IPS-NIHi7 (cell line): ENCODE data around the gene CDC45.

Experiments used
- DNase-seq: peaks from one replicate; pipeline ENCODE4 v3.0.0; 2012; ENCODE audit warnings: mixed read lengths; ENCODE audit errors: extremely low spot score

CDC45 gene

DNA sequence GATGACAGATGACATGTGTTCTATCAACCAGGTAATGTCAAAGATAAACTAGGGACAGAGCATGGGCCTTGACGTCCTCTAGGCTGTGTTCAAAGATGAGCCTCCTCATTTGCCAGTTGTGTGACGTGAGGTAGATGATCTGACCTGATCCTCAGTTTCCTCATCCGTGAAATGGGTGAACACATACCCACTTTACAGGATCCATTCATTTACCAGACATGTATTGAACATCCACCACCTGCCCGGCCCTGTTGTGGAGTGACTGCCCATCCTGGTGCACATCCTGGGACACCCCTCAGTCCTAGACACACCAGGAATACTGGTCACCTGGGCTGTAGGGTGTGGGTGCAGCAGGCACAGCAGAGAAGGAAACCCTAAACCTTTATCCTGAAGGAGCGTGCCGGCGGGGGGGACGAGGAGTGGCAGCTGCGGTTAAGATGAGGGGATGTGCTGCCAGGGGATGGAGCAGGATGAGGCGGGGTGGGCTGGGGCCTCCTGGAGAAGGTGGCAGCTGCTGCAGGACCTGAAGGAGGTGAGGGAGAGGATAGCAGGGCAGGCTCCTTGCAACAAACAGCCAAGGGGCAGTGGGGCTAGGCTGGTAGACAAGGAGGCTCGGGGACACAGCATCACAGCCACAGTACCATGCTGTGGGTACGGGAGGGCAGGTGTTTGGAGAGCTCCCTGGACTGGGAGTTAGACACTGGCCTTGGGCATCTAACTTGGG is 36.1 kb downstream of the CDC45 start:
- DNase-seq, result no peak

DNA sequence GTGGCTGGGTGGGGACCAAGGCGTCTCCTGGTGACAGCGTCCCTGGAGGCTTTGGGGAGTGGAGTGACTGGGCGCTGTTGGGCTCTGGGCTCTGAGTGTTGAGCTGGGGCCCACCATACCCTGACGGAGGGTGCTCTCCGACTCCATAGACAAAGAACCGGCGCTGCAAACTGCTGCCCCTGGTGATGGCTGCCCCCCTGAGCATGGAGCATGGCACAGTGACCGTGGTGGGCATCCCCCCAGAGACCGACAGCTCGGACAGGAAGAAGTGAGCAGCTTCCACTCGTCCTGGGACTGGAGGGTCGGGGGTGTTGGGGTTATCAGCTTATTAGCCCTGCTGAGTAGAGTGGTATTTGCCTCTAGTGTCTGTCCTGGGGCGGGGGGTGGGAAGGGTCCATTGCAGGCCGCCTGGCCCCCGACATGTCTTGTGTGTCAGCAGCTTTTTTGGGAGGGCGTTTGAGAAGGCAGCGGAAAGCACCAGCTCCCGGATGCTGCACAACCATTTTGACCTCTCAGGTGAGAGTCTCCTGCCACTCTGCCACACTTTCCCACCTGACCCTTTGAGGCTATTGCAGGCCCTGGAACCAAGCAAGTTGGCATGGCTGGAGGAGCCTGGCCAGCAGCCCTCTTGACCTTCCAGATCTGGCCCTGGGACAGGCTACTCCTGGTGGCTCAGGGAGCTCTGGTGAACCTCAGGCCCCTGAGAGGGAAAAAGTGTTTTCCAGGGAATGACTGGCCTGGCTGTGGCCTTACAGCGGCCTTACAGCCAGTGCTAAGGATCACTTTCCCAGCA is 36.9 kb downstream of the CDC45 start:
- no peak for DNase-seq

DNA sequence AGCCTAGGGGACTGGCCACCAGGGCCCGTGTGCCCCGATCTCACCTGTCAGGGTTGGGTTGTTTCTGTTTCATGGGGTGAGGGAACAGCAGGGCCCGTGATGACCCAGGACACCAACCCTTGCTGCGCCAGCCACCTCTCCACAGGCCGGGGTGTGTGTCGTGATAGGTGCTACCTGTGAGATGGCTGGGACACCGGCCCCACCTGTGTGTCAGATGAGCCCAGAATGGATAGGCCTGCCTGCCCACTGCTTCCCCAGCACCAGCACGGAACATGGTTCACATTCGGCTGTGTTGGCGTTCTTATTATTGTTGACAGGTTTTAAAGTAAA is 37.4 kb downstream of the CDC45 start:
- no peak for DNase-seq

DNA sequence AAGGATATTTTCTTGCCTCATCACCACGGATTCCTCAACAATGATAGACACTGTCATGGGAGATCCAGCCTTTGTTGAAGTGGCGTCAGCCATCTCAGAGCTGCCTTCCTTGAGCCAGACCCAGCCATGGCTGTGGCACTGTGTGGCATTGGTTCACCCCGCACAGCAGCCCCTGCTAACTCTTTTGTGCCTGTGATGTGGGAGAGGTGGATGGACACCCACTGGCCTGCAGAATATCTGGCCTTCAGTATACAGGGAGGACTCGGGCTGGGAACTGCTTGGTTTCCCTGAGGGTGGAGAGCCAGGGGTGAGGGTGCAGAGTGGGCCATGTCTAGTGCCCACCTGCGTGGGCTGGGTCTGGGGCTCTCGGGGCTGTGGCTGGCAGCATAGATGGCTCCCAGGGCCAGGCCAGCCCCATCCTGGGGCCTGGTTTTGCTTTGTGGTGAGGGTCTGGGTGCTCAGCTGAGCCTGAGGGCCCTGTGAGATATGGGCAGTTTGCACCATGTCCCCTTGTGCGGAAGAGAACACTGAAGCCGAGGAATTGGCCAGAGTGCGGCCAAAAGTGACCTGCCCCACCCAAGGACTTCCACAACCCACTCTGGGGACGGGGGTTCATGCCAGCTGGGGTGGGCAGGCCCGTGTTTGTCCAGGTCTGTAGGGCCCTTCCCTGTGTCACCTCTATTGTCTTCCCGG is 38.3 kb downstream of the CDC45 start:
- DNase-seq, result no peak

DNA sequence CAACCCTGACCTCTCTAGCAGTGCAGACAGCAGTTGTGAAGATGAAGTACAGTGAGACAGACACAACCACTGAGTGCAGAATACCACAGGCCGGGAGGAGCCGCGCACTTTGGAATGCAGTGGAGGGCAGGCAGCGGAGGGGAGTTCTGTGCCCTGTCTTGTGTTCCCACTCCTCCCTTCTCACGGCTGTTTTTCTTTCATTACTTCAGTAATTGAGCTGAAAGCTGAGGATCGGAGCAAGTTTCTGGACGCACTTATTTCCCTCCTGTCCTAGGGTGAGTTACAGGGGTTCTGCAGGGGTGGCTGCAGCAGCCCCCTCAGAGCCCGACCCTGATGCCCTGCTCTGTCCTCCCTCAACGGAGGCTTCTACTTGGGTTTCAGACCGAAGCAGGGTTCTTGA is 38.9 kb downstream of the CDC45 start:
- DNase-seq, result no peak

DNA sequence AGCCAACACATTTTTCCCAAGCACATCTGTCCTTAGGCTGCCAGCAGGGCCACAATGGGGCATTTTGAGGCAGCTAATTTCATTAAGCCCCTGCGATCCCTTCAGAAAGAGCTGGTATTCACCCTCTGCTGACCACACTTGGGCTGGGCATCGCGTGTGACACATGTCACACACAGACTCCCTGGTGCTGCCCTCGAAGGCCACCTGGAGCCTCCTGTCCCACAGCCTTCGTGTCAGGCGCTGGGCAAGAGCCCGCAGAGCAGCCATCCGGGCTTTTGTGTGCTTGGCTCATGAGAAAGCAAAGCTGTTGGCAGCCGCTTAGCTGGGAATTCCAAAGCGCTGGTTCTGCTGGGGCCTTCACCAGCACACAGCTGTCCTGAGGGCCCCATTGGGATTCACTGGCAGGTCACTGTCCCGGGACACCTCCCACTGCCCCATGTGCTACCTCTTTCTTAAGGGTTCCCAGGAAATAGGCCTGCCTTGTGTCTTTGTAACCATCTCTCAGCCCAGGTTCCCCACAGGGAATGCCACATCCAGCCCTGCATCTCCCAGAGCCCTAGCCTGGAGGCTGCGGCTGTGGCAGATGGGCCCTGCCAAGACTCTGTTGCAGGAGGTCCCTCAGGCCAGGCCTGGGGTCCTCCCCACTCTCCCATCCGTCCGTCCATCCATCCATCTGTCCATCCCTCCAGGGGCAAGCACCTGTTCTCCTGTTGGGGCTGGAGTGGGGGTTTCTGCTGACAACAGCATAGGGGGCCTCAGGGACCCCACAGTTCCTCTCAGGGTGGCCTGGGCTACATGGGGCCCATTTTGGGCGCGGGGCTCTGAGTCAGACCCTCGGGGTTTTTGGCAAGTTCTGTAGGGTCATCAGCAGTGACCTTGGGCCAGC is 39.6 kb downstream of the CDC45 start:
- DNase-seq, result no peak

DNA sequence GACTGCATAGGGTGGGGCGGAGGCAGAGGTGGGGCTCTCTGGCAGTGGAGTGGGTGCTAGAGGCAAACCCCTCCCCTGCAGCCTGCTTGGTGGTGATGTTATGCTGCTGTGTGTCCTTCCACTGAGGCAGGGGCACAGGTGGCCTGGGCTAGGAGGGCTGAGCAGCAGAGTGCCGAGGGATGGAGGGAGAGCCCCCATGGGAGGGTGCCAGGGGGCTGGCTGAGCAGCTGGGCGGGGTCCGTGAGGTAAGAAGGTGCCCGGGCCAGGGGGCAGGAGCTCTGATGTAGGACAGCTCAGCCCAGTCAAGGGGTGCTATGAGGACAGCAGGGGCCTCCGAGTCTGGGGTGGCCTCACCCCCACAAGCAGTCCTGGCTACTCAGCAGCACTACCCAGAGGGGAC is 40.3 kb downstream of the CDC45 start:
- DNase-seq, result no peak

DNA sequence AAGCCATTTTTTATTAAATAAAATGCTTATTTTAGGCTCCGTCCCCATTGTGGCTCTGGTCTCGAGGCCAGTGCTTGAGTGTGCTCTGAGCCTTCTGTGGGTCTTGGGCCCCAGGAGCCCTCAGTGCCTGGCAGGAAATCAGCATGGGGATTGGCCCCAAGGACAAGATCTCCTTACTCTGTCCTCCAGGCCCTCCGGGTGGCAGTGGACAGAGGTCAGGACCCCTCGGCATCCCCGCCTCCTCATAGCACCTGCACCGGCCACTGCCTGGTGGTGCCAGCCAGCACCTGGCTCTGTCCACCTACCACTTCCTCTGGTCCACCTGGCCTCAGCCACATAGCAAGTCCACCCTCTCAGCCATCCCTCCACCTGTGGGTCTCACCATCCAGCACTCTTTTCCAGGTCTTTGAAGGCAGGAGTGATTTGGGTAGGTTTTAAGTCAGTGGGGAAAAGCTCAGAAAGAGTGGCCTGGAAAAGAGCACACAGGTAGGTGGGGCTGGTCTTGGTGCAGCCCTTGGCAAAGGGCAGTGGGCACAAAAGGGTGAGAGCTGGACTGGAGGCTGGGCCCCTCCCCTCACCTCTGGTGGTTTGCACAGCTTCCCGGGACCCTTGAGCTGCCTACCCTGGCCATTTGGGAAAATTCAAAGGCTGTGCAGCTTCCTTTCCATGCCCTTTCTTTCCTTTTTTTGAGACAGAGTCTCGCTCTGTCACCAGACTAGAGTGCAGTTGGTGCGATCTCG is 41.0 kb downstream of the CDC45 start:
- DNase-seq, result no peak

DNA sequence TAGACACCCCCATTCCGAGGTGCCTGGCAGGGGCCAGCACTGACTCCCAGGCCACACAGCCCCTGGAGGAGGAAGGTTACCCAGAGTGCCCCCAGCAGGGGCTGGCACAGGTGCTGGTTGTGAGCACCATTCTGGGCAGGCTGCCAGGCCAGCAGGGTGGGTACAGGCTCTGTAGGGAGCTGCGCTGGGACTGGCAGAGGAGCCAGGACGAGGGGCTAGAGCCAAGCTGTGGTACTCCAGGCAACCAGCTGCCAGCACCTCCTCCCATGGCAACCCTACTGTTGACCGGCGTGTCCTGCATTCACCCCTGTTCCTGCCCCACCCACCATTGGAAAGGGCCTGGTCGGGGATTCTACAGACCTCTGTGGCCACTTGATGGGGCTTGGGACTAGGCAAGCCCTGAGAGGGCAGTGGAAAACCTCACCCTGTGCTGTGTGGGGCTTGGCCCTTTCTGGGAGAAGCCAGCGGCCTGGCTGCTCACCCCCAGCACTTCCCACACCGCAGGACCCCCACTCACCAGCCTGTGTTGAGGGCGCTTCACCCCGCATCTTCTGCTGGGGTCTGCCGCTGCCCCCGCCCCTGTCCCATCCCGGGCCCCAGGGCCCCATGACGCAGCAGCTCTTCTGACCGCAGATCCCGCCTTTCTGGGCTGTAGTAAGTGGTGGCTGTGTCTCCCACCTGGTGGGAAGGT is 42.6 kb downstream of the CDC45 start:
- no peak for DNase-seq

DNA sequence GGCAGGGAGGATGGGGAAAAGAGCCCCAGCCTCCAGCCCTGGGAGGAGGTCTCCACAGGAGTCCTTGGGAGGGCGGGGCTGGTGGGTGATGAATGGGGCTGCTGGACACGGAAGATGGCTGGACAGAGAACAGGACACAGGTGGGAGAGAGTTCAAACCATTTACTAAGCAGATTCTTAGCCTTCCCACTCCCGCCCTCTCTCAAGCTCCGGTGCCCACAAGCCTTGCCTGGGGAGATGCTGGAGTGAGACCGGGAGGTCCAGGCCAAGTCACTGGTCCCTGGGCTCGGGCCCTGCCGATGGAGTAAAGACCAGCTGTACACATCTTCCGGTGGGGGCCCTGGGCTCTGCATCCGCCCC is 43.1 kb downstream of the CDC45 start:
- DNase-seq, result no peak

DNA sequence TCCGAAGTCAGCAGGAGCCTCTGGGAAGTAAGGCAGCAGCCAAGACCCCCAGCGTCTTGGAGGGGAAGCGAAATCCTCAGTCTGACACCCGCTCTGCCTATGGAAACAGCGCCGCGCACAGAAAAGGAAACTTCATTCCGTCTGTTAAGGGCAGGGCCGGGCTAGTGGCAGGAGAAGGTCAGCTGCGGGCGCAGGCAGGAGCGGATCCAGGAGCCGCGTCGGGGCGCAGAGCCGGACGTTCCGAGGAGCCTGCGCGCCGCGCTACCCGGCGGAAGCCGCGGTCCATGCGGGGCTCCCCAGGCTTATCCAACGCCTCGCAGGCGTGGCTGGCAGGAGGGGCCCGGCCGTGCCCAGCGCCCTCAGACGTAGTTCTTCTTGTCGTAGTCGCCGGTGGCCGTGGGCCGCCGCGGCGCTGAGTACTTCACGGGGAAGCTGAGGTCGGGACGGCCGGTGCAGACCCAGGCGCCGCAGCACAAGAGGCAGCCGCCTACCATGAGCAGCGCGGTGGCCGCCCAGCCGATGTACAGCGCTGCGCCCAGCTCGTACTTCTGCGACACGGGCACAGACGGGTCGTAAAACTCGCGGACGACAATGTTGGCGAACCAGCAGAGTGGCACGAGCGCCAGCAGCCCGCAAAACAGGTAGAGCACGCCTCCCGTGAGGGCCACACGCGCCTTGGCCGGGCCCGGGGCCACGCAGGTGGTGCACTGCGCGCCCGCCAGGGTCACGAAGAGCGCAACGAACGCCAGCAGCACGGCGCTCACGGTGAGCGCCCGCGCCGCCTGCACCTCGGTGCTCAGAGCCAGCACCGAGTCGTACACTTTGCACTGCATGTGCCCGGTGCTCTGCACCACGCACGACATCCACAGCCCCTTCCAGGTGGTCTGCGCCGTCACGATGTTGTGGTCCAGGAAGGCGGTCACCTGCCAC is 43.8 kb downstream of the CDC45 start:
- DNase-seq, result peak; percentile 73

DNA sequence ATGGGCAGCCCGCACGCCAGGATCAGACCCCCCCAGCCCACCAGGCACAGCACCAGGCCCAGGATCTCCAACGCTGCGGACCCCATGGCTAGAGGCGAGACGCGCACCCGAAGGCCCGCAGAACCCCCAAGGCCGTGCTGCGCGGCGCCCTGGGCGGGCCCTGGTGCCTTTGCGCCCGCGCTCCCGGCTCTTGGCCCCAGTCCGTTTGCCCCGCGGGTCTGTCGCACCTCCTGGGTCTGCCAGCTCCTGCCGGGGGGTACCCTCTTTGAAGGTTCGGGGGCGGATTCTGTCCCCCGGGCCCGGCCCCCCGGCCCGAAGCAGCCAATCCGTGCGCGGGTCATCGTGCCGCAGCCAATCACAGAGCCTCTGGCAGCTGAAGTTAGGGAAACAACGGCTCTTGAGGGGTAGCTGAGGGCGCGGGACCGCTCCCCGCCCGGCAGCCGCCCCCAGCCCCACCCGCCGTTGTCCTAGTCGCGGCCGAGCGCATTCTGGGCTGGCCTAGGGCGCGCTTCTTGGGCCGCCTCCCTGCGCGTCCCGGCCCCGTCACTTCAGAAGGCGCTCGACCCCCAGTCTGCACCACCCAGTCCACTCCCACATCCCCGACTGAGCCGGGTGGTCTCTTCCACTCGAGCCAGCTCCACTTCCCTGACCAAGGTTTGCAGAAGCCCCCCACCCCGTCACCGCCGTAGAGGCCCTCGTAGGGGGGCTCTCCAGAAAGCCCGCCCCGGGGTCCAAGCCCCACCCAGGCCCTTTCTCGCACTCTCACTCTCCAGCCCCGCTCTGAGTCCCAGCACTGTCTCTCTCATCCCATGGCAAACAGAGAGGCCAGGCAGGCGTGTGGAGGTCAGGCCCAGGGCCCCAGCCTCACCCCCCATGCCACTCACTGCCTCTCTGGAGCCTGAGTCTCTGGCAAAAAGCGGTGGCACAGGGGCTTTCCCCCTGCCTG is 44.7 kb downstream of the CDC45 start, which contains the start of gene CLDN5:
Gene CLDN5, minus strand, starts transcription at position 241 of the 946 bp plus-strand sequence. Its CDS starts 155 bp downstream, at position 86.
- DNase-seq, result peak; percentile 88

DNA sequence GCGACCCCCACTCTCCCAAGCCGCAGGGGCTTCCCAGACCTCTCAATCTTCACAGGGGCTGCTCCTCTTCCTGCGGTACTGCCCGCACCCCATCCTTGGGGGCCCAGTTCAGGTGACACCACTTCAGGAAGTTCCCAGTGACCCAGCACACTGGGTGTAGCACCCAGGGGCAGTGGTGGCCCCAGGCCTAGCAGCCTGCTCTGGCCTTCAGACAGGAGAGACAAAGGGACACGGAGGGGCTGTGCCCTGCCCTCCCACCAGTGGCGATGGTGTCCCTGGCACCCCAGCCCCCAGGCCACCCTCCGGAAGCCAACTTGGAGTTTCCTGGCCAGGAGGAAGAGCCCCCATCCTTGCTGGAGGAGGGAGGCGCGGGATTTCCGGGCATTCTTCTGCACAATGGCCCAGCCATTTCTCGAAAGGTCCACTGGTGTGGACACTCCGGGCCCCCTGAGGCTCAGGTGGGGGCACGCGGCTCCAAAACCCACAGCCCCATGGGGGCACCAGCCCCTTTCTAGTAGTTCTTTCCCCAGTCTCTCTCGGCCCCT is 45.5 kb downstream of the CDC45 start:
- DNase-seq, result no peak

DNA sequence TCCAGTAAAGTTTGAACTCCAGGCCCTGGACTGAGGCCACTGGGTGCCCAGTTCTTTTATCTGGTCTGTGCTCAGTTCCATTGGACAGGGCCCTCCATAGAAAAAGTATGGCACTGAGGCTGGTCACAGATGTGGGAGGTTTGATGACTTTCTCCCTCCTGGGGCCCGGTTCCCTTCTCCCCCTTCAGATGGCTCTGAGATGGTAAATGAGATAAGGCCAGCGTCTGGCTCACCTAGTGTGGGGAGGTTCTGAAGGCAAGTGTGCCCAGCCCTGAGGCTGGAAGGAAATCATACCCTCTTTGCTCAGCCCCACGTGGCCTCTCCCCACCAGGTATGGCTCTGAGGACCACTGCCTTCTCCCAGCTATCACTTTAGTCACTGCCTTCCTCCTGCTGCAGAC is 45.9 kb downstream of the CDC45 start:
- no peak for DNase-seq

DNA sequence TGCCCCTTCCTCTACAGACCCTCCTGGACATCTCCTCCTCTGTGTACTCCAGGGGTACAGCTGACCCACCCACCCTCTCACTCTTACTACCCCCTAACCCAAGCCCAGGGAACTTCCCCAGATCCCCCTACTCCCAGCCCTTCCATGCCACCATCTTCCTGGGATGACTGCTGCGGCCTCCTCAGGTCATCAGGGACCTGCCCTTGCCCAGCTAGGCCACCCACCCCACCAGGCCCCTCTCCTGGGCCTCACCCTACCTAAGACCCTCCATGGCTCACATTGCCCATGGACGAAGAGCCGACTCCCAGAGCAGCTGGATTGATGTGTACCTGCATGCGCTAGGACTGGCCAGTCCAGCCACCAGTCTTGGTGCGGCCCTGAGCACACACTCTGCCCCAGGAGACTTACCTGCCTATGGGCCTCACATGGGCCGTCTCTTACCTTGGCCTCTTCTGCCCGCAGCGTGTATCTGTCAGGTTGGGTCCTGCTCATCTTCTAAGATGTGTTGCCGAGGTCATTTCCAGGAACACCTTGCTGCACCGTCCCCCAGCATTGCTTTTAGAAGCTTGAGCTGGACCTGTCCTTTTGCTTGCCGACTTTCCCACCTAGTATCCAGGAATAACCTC is 46.5 kb downstream of the CDC45 start:
- DNase-seq, result no peak

DNA sequence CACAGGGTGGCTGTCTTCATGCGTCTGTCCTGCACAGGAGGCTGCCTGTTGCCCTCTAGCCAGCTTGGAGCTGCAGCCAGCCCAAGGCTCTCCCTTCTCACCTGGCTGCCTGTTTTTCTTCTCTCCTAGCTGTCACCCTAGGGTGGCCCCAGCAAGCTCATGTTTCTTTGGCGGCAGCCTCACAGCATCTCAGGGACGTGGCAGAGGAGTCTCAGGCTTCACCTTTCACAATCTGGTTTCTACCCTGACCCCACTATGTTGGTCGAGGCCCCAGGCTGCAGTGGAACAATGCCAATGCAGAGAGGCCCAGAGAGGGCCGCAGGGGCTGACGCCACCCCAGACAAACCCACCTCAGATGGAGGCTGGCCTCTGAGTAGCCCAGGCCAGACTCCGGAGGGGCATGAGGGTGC is 47.0 kb downstream of the CDC45 start:
- DNase-seq, result no peak

DNA sequence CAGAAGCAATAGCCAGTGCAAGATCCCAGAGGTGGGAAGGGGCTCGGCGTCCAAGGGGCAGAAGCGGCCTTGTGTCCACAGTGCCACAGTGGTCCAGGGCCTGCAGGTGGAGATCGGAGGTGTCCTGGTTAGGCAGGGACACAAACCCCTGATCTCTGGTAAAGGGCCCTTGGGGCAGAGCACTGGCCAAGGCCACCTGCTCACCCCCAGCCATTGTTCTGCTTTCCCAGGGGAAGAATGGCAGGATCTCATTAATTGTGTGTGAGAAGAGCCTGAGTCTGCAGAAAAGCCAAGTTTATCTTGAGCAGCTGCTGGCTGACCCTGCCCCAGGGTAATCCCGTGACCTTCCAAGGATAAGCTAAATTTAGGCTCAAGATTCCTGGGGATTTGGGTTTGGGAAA is 47.6 kb downstream of the CDC45 start:
- peak; percentile 10 for DNase-seq
